ENCODE measurements around the gene TMOD1. TPM values are rescaled to one million over a fixed set of nuclear protein-coding genes. Genes with fewer than 3 reads are reported as not detected.

Gene TMOD1
- total RNA-seq, 1 experiment from 2014 or later = 1.0 TPM

GRCh38 chr9:97602430-97602829 is 101.0 kb downstream of the TMOD1 start:
- peaks cover 4% of the 10 kb centered on the region for H3K4me1 Mint-ChIP-seq
- ChIA-PET POLR2A (no interaction called here), CTCF (interaction anchor here (1.5 kb wide), 1 partner anchor 13 kb away, joined by 8 read pairs; no protein-coding TSS in a partner anchor)
- ATAC-seq (no peak), DNase-seq (ENCODE audit: low spot score) (no peak)
- peaks cover 43% of the 10 kb centered on the region for H3K36me3 Mint-ChIP-seq
- no peak for TF ChIP-seq USF2 (CRISPR knock-in tag; IDR thresholded peaks at IDR 0.05)
- no peak for TF ChIP-seq ZNF263 (CRISPR knock-in tag; IDR thresholded peaks at IDR 0.05; ENCODE audit: low read depth)
- TF ChIP-seq IRF2 (CRISPR knock-in tag; IDR thresholded peaks at IDR 0.05; ENCODE audit: borderline replicate concordance, low read depth) = no peak
- no peak for TF ChIP-seq ZNF138 (CRISPR knock-in tag; conservative IDR thresholded peaks at IDR 0.05)
- no peak for TF ChIP-seq ELF4 (CRISPR knock-in tag; IDR thresholded peaks at IDR 0.05; ENCODE audit: low read depth)
- TF ChIP-seq PRDM15 (CRISPR knock-in tag; IDR thresholded peaks at IDR 0.05) = no peak
- TF ChIP-seq ZNF317 (CRISPR knock-in tag; IDR thresholded peaks at IDR 0.05; ENCODE audit: borderline replicate concordance, low read depth) = no peak
- TF ChIP-seq HMGA2 (CRISPR knock-in tag; IDR thresholded peaks at IDR 0.05) = no peak
- TF ChIP-seq FOXK1 (CRISPR knock-in tag; IDR thresholded peaks at IDR 0.05) = no peak
- TF ChIP-seq ETV6 (CRISPR knock-in tag; IDR thresholded peaks at IDR 0.05) = no peak
- TF ChIP-seq CTCF (IDR thresholded peaks at IDR 0.05) = no peak
- no peak for TF ChIP-seq ARID4B (CRISPR knock-in tag; IDR thresholded peaks at IDR 0.05; ENCODE audit: borderline replicate concordance)
- TF ChIP-seq GTF2I (CRISPR knock-in tag; conservative IDR thresholded peaks at IDR 0.05) = no peak
- no peak for TF ChIP-seq RELA (CRISPR knock-in tag; IDR thresholded peaks at IDR 0.05; ENCODE audit: borderline replicate concordance)
- H3K27me3 Mint-ChIP-seq (ENCODE audit: low read depth) = no peaks in the 10 kb centered on the region
- H3K27ac Mint-ChIP-seq = no peak overlapping the region
- H3K9me3 Mint-ChIP-seq = no peaks in the 10 kb centered on the region
- H3K4me3 Mint-ChIP-seq = no peak overlapping the region

All from WTC11 (cell line).